GM18517 (cell line): ENCODE results near the gene NBPF3.
"Not testable (repeated sequence)": the region's sequence is repeated elsewhere in the genome, so short reads cannot be mapped to it uniquely, and the experiment has no call there.

ENCODE experiments used
- ATAC-seq: cut with Tn5 transposase; IDR thresholded peaks from one replicate; pipeline ENCODE4 v1.9.1; 2021; ENCODE audit warnings: mild to moderate bottlenecking, moderate library complexity; ENCODE audit not compliant: unreplicated experiment

The NBPF3 gene

DNA sequence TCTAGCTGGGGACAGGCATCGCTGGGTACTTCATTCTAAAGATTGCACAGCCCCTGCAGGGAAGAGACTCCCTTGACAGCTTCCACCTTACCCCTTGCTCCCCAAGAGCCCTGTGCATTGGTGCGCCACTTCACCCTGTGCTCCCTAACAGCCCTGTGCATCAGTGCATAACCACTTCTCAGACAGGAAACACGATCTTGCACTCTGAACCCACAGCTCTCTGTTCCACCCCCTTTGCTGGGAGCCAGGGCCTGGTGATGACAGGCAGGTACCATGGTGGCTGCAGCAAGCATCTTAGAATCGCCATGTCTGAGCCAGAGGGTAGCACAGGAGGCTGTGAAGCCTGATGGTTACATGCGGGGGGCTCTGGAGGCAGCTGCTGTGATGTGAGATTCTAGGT is 74.3 kb downstream of the NBPF3 start:
- ATAC-seq = no peak

DNA sequence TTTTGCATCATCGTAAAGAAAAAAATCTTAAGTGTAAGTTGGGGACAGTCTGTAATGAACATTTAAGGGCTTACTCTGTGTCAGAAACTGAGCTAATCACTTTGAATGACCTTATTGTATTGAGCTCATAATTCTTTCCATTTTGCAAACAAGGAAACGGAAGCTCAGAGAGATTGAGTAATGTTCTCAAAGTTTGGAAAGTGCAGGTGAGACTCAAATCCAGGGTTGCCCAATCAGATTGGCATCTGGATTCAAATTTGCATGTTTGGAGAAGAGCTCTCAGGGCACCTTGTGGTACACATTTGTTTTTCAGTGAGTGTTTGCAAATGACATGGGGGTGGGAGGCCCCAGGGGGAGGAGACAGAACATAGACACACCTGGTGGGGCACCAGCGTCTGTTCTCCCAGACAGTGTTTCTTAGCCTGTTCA is 77.2 kb downstream of the NBPF3 start:
- ATAC-seq = no peak

DNA sequence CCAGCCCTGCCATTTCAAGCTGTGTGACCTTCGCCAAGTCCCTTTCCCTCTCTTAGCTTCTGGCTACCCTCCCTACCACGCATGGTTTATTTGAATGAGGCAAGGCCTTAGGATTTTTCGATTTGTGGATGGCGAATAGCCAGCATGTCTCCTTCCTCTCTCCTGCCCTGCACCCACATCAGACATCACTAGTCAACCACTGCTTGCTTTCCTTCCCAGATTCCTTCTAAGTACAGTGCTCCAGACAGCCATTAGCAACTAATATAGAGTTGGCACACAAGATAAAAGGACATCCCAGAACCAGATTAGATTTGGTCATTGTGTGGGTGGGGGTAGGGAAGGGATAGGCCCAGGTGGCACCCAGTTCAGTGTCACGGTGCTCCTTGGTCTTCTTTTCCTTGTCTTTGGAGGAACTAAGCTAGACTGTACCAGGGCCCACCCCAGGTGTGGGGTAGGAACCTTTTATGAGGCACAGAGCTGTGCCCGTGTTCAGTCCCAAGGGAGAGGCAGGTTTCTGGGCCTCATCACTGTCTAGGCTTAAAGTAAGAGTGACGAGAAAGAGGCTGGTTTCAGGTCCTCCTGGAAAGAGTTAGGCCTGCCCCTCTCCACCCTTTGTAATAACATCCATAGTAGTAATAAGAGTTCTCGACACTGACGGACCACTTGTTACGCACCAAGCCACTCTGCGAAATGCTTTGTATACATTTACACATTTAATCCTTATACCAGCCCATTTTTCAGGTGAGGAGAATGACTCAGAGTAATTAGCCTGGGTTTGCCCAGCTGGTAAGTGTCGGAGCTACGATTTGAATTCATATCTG is 77.9 kb downstream of the NBPF3 start:
- no peak for ATAC-seq

DNA sequence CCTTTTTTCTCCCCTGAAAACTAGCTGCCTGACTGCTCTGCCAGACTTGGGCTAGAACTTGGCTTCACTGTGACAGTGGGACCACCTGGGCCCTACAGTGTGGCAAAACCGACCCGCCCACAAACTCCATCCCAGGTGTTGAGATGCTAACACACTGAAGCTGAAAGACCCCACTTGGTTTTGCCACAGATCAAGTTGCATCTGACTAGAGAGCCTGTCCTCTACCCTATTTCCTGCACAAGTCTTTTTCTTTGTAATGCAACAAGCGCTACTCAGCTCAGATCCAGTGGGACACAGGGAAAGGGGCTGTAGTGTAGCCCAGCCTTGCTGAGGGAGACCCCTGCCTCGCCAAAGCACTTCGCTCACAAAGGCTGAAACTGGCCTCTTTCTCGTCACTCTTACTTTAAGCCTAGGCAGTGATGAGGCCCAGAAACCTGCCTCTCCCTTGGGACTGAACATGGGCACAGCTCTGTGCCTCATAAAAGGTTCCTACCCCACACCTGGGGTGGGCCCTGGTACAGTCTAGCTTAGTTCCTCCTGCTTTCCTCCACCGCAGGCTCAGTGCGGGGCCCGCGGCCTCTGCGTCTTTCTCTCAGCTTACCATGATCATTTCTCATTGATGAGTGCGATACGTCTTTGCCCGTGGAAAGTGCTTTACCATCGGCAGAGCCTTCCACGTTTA is 79.0 kb downstream of the NBPF3 start:
- ATAC-seq = no peak

DNA sequence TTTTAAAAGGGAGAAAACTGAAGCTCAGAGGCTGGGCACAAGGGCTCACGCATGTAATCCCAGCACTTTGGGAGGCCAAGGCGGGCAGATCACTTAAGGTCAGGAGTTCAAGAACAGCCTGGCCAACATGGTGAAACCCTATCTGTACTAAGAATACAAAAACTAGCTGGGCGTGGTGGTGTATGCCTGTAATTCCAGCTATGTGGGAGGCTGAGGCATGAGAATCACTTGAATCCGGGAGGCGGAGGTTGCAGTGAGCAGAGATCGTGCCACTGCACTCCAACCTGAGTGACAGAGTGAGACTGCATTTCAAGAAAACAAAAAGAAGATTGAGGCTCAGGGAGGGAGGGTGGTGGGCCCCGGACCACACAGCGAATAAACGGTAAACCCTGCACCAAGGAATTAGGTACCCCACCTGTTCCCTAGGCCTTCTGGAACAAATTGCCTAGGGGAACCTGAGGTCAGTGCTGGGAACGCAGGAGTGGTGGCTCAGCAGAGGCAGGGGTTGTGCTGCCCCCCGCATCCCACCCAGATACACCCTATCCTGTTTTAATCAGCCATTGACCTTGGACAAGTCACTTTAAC is 79.6 kb downstream of the NBPF3 start:
- not testable (repeated sequence) for ATAC-seq

DNA sequence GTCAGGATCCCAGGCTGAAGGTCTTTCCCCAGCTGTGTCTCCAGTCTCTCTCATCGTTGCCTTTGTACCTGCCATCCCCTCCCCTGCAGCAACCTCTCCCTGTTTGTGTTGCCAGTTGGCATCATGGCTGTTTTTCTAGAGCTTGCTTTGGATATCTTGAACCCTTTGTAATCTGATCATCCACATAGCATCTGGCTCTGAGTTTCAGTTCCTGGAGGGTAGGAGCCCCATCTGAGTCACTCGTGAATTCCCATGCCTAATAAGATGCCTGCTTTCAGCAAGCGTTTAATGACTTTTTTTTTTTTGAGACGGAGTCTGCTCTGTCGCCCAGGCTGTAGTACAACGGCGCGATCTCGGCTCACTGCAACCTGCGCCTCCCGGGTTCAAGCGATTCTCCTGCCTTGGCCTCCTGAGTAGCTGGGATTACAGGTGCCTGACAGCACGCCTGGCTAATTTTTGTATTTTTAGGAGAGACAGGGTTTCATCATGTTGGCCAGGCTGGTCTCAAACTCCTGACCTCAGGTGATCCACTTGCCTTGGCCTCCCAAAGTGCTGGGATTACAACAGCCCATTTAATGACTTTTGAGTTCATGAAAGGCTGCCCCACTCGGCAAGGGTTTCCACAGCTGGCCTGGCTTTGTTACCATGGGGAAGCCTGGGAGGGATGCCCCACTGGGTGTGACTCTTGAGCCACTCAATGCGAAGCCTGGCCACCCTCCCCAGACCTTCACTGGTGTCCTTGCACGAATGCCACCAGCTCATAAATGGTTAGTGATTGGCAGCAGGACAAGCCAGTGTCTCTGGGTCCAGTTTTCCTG is 81.2 kb downstream of the NBPF3 start:
- no peak for ATAC-seq

DNA sequence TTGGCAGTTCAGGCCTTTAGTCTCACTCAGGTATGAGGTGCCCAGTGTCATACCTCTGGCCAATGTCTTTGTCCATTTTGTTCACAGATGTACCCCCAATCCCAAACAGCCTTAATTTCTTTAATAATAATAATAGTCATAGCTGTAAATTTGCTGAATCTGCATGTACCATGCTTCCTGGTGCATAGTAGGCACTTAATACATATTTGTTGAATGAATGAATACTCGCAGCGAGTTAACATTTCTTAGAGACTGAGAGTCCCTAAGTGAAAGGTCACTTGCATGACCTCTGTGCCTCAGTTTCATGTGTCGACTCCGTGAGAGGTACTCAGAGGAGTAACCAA is 81.8 kb downstream of the NBPF3 start:
- no peak for ATAC-seq

DNA sequence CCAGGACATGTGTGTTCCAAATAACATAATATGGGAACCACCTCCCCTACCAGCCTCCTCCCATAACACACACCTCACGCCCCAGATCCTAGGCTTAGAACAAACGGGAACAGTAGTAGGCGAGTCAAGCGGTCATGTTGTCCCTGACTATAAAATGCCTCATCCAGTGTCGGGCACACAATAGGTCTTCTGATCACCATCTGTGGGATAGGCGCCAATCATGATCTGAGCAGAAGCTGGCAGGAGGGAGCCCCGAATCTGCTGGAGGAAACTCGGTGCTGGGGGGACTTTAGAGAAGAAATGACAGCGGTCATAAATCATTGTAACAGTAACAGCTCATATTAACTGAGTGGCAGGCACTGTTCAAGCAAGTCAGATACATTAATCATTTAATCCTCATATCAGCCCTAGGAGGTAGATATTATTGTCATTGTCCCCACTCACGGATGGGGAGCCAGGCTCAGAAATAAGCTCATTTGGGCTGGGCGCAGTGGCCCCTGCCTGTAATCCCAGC is 82.6 kb downstream of the NBPF3 start:
- no peak for ATAC-seq

DNA sequence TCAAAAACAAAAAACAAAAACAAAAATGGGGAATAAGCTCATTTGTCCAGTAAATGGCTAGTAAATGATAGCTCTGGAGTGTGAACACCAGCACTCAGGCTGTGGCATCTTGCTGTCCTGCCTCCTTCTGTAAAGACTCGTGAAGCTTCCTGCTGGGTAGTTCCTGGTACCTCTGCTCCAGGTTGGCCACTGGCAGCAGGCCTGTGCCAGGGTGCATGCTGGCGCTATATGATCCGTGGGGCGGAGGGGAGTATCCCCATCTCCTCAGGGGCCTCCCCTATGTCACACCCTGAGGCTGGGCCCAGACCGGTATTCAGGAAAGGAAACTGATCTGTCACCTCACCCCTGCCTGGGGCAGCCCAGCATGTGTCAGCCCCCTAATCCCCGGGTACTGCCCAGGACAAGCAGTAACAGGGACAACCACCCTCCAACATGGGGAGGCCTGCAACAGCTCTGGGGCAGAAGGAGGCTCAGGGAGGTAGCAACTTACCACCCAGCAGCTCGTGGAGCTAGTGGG is 83.4 kb downstream of the NBPF3 start:
- no peak for ATAC-seq

DNA sequence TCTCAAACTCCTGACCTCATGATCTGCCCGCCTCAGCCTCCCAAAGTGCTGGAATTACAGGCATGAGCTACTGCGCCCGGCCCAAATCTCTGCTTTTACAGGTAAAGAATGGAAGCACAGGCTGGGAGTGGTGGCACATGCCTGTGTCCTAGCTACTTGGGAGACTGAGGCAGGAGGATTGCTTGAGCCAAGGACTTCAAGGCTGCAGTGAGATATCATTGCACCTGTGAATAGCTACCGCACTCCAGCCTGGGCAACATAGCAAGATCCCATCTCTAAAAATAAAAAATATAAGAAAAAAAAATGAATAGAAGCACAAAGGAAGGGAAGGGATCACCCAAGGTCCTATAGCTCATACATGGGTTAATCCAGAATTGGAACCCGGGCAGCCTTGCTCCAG is 84.3 kb downstream of the NBPF3 start:
- no peak for ATAC-seq

DNA sequence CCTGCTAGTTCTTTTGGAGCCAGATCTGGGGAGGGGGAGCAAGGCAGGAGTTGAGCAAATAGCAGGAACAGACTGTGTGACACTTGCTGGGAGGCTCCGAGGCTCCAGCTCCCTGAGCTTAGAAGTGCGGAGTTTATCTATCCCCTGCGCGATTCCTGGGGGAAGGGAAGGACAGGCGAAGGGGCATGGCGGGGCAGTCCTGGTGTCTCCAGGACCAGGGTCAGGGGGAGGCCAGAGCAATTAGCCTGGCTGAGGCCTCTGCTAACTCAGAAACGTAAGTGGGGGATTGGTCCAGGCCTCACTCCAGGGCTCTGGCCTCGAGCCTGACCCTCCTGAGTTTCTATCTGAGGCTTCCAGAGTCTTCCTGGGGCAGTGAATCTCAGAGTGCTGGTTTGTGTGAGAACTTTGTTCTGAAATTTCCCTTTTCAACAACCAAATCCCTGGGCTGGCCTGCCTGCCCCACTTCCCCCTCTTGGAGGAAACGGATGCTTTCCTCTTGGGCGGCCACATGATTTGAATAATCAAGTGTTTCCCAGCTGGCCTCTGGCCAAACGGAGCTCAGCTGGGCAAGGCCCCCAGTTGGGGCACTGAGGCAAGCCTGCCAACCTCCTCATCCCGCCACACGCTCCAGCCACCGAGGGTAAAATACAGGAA is 84.9 kb downstream of the NBPF3 start:
- ATAC-seq = no peak

DNA sequence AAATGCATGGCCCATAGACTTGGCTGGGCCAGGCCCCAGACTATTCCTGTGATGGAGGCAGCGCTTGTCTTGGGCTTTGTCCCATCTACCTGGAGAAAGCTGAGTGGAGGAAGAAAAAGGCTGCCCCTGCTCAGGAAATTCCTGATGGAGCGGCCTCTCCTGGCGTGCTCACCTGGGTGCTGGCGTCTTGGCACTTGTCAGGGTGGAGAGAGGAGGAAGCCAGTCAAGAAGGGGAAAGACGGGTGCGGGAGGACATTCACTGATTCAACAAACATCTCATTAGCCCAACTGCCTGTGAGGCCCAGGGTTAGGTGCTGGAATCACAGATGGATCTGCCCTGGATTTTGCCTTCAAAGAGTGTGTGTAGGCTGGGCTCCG is 85.4 kb downstream of the NBPF3 start:
- no peak for ATAC-seq

DNA sequence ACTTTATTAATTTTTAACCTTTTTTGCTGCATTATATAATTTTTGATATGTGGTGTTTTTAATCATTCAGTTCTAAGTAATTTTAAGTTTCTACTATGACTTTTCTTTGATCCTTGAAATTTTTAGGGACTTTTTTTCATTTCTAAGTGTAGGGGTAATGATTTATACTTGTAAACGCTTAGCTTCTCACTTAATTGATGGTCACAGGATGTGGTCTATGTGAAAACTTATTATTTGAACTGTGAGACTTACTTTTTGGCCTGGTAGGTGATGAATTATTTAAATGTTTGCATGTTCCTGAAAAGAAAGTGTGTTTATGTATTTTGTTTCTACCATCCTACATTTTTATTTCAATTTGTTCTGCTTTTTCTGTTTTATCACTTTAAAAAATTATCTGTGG is 86.5 kb downstream of the NBPF3 start:
- no peak for ATAC-seq

DNA sequence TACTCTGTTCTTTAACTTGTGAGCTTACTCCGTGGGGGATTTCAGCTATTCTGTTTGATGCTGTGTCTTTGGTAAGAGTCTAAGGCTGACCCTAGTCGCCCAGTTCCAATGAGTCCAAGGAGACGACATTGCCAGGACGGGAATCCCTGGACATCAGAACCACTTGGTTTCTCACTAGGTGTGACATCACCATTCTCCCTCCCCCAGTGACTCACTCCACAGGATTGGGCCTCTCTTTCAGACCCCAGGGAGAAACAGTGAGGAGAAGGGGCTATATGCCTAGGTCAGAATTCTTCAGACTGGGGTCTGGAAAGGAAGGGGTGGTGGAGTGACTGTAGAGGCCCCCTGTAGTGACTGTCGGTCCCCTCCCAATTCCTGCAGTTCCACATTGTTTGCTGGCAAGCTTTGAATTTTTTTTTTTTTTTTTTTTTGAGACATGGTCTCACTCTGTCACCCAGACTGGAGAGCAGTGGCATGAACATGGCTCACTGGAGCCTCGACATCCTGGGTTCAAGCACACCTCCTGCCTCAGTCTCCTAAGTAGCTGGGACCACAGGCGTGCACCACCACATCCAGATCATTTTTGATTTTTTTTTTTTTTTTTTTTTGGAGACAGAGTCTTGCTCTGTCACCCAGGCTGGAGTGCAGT is 90.6 kb downstream of the NBPF3 start:
- no peak for ATAC-seq

DNA sequence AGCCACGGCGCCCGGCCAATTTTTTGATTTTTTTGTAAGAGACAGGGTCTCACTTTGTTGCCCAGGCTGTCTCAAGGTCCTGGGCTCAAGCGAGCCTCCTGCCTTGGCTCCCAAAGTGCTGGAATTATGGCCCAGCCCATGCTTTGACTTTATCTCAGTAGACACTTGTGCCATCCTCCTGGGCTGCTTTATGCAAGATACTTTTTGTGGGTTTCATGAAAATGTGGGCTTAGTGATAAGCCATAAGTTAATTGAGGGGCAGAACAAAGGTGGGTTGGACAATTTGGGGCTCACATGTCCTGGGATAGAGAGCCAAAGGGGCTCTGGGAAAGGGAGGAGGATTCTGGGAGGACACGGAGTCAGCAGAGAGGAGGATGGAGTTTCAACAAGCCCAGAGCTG is 91.3 kb downstream of the NBPF3 start:
- no peak for ATAC-seq

DNA sequence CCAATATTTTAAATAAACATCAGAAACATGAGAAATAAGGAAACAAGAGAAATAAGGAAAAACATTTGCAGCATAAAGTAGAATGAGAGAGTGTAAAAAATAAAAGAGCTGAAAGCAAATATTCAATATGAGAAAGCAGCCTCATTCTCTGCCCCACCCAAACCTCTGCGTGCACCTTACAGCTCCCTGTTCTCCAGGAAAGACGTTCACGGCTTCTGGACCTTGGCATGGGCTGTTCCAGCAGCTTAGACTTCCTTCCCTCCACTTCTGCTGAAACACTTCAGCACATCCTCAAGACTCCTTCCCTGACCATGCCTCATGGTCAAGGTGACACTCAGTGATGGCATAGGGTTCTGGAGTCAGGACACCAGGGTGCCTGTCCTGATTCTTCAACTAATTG is 92.6 kb downstream of the NBPF3 start:
- no peak for ATAC-seq

DNA sequence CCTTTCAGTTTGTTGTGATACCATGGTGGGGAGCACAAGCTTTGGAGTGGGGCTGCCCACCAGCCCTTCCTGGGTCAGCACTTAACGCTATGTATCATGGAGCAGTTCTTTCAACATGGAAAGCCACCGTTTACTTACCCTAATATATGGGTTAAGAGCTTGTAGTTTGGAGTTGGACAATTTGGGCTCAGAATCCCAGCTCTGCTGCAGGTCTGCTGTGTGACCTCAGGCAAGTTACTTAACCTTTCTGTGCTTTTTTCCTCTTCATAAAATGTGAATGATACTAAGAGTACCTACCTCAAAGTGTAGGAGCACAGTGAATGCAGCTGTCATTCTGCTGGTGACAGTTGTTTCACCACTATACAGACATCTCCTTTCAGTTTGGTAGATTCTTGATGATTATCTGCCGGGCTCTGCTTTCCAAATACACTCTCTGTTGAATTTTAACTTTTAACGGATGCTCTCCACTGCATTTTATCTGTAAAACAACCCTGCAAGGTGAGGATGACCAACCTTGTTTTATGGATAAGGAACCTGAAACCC is 93.1 kb downstream of the NBPF3 start:
- no peak for ATAC-seq

DNA sequence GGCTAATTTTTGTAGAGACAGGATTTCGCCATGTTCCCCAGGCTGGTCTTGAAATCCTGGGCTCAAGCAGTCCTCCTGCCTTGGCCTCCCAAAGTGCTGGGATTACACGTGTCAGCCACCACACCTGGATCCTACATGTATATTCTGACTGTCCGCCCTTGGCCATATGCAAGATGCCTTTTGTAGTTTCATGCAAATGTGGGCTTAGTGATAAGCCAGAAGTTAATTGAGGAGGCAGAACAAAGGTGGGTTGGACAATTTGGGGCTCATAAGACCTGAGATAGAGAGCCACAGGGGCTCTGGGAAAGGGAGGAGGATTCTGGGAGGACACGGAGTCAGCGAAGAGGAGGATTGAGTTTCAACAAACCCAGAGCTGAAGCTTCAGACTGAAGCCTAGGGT is 94.2 kb downstream of the NBPF3 start:
- ATAC-seq = no peak
